Frontal cortex (tissue), 4 donors: ENCODE results near the gene HOMER2. TPM values are rescaled to one million over a fixed set of nuclear protein-coding genes. Genes with fewer than 3 reads are reported as not detected.

ENCODE experiments used
- DNase-seq, 2 donors: peaks; one replicate each; pipeline ENCODE4 v3.0.0; 2012; ENCODE audit warnings: low spot score in 2 of 2
- FAIRE-seq: peaks from 2 replicates; lab custom pipeline; 2012; peaks lifted over from hg19 to GRCh38; lab: Jason Lieb, UNC
- total RNA-seq: library from RNA; depleted of rRNA; stranded (reverse); fragments of >200 nt; gene quantifications from one replicate; pipeline ENCODE4 v1.2.3, GENCODE V29; 2014
- donor health status: control.
- donor health status: control.
- donor health status: control.

HOMER2 gene
- total RNA-seq, 1 donor from 2014 or later: 45.2 TPM

DNA sequence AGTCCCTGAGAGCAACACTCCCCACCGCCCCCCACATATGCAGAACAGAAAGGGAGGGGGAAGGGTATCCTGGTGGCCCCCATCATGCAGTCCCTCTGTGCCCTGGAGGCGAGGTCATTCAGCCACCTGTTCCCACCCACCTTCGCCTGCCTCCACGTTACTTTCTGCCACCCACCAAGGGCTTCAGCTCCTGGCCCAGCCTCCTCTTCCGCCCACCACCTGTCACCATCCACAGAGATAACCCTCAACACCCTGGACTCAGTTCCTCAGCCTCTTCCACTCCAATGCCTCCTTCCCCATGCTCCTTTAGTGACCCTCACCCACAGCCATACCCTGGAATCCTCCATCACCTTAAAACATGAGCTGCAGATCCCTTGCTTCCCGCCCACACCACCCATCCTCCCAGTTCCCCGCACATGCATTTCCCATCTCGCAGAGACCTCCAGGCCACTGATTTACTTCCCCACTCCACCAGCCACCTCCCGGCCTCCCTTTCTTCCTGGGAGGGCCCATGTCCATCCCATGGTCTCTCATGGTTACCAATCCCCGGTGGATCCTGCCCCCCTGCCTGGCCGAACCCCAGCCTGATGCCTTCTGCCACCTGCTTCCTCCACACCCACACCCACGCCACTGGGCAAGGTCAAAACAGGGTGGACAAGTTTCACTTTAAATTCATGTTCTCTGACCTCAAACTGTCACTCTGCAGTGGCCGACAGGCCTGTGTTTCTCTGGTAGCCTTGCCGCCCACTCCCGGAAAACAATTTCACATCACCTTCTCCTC lies 18.2 kb downstream of the HOMER2 start:
- DNase-seq (no peak), FAIRE-seq (no peak)

DNA sequence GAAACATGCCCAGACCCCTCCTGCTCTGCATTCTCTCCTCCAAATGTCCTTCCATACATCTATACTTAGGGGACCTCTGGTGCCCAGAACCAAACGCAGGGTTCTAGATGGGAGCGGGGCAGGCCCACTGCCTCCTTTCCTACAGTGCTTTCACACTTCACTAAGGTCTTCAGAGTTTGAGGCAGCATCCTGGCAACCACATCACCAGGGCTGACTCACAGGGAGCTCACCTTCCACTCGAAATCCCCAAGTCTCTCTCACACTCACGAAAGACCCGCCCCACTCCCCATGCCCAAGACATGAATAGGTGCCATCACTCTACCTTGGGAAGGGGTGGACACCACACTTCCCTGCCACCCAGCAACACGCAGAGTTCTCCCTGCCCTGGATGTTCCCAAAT lies 18.9 kb downstream of the HOMER2 start:
- no peak for FAIRE-seq

DNA sequence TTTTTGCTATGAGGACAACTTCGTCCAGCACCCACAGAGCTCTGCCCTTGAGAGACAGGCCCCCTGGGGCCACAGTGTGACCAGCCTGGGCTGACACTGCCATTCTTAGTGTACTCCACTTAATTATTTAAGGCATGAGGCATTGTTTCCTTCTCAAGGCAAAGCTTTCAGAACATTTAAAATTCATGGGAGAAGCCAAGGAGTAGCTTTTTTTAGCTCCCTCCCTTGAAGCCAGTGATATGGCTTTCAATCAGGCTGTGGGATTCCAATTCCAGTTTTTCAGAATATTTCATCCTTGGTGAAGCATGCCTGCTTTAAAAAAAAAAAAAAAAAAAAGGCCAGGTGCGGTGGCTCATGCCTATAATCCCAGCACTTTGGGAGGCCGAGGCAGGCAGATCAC lies 21.3 kb downstream of the HOMER2 start:
- no peak for DNase-seq
- FAIRE-seq: no peak

More for the DNA sequence above, 18.9 kb downstream of the HOMER2 start:
- no peak for DNase-seq

DNA sequence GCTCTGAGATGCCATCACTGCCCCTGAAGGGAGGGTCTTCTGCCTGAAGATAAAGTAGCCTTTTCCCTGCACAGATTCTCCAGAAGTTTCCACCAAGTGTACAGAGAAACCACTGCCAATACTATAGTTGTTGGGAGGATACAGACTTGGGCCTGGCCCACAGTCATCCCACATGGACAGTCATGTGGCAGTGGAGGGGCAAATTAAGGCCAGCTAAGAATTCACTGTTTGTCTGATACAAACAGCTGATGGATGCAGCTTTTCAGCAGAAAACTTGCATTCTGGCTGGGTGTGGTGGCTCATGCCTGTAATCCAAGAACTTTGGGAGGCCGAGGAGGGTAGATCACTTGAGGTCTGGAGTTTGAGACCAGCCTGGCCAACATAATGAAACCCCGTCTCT lies 22.1 kb downstream of the HOMER2 start:
- DNase-seq (no peak), FAIRE-seq (no peak)

DNA sequence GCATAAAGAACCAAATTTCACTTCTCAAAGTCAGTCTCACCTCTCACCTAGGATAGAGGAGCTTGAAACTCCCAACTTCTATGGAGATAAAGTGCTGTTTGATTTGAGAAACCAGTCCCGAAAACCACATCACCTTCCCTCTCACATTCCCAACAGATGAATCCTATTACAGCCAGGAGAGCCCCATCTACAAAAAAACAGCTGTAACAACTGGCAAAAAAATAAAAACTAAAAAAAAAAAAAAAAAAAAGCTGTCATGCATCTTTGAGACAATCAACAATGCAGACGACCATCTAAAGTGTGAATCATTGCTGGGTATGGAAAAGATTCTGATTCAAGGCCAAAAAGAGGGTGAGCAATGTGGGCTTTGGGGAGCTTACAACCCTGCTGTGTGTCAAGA lies 23.8 kb downstream of the HOMER2 start:
- DNase-seq: no peak

DNA sequence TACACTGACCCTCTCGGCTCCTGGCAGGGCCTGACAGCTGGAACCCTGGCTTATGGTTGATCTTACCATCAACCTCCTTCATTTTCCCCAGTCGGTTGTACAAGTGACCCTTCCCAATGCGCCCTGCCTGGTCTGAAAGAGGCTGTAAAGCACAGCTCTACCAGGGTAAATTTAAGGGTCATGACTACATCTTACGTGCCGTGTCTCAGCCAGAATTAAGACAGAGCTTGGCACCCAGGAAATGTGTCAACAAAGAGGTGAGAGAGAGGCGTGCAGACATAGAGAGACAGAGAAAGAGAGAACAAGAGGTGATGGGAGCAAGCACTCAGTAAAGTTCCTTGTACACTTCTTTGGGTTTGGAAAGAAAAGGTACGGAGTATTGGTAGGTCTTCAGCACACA lies 28.8 kb downstream of the HOMER2 start:
- DNase-seq (no peak), FAIRE-seq (no peak)

More for the DNA sequence above, 23.8 kb downstream of the HOMER2 start:
- no peak for FAIRE-seq

DNA sequence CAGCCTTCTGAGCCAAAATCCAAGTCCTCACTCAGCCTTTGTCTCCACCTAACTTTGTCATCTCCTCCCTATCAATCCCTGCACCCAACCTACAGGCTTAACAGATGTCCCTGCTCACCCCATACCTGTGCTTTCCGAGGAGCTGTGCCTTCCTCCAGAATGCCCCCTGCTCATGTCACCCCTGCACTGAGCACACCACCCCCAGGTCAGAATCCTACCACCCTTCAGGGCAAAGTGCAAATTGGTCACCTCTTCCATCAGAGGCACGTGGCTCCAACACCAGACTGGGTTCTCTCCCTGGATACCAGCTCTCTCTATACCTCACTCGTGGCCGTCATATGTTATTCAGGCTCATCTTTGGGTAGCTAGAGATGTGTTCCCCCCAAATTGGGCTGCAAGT lies 29.8 kb downstream of the HOMER2 start:
- FAIRE-seq (no peak), DNase-seq (no peak)

DNA sequence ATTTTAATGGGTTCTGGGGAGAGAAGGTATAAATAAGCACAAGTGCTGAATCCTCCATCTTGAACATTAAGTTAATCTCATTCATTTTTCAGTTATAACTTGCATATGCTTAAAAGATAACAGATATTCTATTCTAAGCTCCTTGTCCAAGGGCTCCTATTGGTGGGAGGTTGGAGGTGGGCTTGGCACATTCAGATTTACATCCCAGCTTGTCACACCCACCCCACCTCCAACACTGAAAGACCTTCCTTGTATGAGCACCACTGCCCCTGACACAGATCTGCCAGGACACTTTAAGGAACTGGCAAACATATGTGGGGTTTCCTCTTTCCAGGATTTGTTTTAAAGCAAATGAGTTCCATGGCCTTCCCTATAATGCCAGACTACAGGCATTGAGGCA lies 30.6 kb downstream of the HOMER2 start:
- no peak for FAIRE-seq
- DNase-seq: no peak

DNA sequence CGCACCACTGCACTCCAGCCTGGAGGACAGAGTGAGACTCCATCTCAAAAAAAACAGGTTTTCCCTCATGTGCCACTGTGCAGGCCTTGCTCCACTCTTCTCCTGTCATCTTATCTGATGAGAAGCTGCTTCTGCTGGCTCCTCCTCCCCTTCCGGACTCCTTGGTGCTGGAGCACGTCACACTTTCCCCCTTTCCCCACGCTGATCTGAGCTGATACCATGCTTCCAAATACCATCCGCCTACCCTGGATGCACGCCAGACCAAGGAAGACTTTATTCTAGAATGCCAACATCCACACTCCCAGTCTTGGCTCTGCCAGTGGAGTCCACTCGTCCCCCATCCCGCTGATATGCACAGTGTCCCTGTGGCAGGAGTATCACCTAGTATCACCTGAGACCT lies 31.3 kb downstream of the HOMER2 start:
- FAIRE-seq: no peak
- no peak for DNase-seq

DNA sequence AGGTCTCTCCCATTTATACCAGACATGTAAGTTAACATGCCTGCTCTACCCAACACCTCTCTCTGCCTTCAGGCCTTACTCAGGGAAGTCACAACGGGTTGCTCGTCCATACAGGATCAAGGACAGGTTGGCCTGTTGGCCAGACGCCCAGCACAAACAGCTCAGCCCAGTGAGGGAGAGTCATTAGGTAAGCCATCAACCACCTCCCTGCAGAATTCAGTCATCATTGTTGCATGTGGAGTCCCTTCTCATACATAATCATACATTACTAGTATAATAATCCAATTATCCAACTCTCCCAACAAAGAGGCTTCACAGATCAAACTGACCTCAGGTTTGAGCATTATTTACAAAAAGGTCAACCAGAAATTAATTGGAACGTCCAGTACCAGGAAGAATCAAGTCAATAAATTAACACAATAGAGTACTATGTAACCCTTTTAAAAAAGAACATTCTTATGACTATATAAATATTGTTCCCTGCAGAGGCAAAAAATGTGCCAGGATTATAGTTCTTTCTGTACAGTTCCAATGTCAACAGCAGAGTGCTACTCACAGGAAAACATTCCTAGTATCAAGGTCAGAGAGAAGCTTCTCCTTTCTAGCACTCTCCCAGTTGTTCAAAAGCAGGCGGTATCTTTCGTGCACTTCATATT lies 33.2 kb downstream of the HOMER2 start:
- no peak for FAIRE-seq
- DNase-seq: no peak

DNA sequence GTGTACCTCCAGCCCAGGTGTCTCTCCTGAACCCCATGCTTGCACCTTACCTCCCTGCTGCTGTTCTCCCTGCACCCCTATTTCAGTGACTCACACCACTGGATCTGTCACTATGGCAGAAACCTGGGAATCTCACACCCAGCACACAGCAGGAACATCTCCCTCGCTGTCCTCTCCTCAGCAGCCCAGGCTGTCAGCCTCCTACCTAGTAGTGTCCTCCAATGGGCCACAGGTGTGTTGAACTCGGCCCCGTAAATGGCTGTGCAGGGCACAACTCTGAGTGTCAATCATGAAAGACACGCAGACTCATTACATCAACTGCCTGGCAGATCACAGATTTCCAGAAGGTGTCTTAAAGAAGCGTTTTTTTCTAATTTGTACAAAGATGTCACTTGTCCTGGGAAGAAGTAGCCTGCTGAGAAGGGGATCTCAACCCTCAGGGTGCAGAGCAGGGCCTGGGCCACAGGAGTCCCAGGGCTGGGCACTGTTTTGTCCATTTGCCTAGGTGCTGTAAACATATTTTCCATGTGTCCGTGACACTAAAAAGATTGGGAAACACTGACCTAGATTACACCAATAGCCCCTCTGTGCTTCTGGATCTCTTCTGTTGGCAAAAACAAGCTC lies 33.8 kb downstream of the HOMER2 start:
- FAIRE-seq (no peak), DNase-seq (no peak)

DNA sequence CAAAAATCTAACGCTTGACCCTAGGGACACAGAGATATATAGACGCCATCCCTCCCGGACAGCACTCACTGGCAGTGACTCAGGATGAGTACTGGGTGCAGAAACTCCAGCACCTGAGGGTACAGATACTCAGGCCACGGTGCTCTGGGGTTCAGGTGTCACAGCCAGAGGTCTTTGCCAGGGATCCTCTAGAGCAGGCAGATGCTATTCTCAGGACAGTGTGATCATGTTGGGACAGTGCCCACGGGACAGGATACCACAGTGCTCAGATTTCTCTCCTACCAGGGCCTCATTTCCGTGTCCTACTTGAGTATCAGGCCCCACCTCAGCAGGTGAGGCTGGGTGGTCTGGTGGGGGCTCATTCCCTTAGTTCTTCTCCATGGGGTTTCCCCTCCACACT lies 34.4 kb downstream of the HOMER2 start:
- no peak for DNase-seq
- FAIRE-seq: no peak

DNA sequence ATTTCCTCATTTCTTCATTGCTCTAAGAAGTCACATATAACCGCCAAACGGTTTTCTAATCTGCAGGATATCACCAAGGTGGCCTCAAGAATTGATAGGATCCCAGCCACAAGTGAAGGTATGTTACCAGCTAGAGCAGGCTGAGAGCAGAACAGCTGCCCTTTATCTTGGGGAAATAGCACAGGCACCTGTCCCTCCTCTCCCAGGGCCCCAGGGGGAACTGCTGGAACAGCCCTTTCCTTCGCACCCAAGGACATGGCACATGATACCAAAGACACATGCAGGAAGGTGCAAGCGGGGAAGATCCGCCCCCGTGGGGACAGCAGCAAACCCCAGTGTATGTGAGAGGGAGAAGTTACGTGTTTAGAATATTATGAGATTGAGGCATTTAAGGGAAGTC lies 35.3 kb downstream of the HOMER2 start:
- DNase-seq (no peak), FAIRE-seq (no peak)

DNA sequence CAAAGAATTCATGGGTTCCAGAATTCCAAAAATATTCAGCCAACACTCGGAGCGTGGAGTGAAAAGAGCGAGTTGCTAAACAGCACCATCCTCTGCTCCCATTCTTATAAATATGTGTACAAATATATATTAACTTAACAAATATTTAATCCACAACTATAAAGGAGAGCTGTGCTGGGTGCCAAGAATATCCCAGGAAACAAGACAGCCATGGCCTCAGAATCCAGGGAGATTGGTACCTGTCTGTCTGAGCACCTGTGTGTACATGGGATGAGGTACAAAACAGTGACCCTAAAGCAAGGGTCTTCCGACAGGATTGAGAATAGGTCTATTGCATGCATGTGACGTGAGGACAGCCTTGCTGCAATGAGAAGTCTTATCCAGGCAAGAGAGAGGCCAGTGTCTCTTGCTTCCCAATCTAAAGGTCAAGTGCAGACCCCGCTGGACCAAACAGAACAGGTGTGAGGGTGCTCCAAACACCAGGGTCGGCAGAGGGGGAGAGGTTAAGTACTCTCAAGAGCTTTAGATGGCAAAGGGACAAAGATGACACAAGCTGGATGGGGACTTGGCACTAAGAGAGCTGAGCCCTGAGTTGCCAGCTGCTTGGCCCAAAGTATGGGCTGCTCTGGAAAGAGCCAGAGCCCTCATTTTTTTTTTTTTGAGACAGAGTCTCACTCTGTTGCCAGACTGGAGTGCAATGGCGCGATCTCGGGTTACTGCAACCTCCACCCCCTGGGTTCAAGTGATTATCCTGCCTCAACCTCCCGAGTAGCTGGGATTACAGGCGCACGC lies 36.2 kb downstream of the HOMER2 start:
- FAIRE-seq: no peak

DNA sequence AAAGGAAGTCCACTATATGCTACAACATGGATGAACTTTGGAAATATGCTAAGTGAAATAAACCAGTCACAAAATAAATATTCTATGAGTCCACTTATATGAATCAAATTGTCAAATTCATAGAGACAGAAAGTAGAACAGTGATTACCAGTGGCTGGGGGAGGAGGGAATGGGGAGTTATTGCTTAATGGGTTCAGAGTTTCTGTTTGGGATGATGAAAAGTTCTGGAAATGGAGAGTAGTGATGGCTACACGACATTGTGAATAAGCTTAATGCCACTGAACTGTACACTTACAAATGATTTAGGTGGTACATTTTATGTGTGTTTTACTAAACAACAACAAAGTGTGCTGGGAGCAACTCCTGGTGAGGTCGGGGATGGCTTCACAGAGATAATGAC lies 38.1 kb downstream of the HOMER2 start:
- DNase-seq (no peak), FAIRE-seq (no peak)

More for the DNA sequence above, 36.2 kb downstream of the HOMER2 start:
- no peak for DNase-seq

DNA sequence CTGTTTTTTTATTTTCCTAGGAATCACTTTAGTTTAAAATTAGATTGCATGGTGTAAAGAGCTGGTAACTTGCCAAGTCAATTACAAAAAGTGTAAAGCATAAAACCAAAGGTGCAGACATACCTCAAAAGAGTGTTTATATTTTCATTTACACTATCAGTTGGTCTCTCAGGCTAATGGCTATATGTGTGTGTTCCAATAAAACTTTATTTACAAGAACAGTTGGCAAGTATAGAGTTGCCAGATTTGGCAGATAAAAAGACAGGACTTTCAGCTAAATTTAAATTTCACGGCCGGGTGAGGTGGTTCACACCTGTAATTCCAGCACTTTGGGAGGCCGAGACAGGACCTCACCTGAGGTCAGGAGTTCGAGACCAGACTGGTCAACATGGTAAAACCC lies 41.1 kb downstream of the HOMER2 start:
- DNase-seq (no peak), FAIRE-seq (no peak)

DNA sequence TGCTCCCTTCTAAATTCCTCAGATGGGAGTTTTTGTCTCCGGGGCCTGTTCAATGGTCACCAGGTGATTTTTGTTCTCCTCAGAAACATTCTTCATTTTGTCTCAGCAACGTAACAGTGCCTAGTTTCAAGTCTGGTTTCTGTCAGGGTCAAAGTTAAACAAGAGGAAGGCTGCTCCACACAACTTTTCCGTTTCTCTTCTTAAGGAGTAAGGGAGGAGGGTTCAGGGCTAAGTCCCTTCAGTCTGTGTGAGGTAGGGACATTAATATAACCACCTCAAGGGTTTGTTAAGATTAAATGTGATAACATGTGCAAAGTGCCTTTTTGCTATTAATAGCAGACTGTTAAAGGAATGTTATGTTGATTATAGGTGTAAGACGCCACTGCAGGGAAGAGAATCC lies 41.8 kb downstream of the HOMER2 start:
- DNase-seq (no peak), FAIRE-seq (no peak)

DNA sequence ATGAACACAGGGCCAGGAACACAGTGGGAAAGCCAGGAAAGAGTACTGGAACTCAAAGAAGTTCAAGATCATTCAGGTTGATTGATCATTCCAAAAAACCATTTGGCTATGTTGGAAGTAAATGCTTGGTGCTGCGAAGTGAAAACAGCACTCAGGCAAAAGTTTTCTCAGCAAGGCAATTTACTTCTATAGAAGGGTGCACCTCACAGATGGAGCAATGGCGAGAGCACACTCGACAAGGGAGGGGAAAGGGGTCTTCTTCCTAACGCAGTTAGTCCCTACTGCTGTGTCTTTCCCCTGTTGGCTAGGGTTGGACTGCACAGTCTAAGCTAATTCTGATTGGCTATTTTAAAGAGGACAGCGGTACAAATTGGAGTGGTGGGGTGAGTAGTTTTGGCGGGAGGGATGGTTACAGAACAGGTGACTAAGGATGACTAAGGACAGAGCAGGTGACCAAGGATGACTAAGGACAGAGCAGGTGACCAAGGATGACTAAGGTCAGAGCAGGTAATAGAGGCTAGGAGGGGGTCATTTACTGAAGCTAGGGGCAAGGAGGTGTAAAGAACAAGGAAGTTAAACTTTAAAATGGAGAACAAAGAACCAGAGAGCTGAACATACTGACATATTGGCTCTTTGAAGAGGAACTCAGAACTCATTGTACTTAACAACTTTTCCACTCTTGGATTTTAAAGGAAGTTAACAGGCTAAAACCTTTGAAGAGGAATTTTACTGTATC lies 43.3 kb downstream of the HOMER2 start:
- FAIRE-seq: no peak
- no peak for DNase-seq

DNA sequence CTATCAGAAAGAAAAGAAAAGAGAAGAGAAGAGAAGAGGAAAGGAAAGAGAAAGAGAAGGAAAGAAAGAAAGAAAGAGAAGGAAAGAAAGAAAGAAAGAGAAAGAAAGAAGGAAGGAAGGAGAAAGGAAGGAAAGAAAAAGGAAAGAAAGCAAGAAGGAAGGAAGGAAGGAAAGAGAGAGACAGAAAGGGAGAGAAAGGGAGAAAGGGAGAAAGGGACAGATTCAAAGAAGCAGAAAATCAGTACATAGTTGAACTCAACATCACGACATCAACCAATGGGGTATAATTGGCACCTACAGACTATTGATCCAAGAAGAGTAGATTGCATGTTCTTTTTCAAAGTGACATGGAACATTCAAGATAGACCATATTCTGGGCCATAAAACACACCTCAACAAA lies 45.2 kb downstream of the HOMER2 start:
- DNase-seq (no peak), FAIRE-seq (no peak)

DNA sequence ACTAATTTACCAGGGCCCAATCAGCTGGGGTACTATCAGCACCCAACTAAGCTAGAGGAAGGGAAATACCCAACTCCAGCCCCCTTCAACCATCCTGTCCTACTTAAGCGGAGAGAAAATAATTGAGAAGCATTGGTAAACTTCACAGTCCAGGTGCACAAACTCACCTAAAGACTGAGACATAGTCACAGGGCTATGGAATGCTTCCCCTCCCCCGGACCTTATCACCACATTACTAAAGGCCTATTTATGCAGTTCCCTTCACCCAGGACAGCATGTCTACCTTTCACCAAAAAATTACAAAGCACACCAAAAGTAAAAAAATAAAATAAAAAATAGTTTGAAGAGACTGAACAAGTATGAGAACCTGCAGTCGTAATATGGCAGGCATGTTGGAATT lies 47.9 kb downstream of the HOMER2 start:
- FAIRE-seq (no peak), DNase-seq (no peak)
